Esophagus squamous epithelium (tissue), 4 donors: ENCODE measurements around the gene SLC7A8.

Source experiments
- POLR2A ChIP-seq, 4 donors: fragments of 450-650 bp; IDR thresholded peaks; one replicate each; pipeline ENCODE4 v1.6.1; 2017; ENCODE audit warnings: antibody characterized with exemption in 4 of 4, mild to moderate bottlenecking in 4 of 4, moderate library complexity in 3 of 4
- TF ChIP-seq, protein P1 (sequence below), 6 experiments: fragments of 450-650 bp in 4 of 6; fragments of 200-600 bp in 2 of 6; sonication (generic) in 2 of 6; IDR thresholded peaks; one replicate each; pipeline ENCODE4 v1.5.1; 2016 to 2019; ENCODE audit warnings: antibody characterized with exemption in 6 of 6, mild to moderate bottlenecking in 4 of 6, moderate library complexity in 4 of 6

DNA sequence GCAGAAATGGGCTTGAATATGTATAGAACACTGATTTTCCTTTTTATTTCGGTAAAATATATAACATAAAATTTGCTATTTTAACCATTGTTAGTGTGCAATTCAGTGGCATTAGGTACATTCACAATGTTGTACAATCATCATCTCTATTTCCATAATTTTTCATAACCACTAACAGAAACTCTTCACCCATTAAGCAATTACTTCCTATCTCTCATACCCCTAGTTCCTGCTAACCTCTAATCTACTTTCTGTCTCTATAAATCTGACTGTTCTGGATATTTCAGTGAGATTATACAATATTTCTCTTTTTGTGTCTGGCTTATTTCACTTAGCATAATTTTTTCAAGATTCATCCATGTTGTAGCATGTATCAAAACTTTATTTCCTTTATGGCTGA, 45.4 kb upstream of the SLC7A8 start:
- TF ChIP-seq, protein P1, sequence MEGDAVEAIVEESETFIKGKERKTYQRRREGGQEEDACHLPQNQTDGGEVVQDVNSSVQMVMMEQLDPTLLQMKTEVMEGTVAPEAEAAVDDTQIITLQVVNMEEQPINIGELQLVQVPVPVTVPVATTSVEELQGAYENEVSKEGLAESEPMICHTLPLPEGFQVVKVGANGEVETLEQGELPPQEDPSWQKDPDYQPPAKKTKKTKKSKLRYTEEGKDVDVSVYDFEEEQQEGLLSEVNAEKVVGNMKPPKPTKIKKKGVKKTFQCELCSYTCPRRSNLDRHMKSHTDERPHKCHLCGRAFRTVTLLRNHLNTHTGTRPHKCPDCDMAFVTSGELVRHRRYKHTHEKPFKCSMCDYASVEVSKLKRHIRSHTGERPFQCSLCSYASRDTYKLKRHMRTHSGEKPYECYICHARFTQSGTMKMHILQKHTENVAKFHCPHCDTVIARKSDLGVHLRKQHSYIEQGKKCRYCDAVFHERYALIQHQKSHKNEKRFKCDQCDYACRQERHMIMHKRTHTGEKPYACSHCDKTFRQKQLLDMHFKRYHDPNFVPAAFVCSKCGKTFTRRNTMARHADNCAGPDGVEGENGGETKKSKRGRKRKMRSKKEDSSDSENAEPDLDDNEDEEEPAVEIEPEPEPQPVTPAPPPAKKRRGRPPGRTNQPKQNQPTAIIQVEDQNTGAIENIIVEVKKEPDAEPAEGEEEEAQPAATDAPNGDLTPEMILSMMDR (IDR thresholded peaks at IDR 0.05), result no peak
- TF ChIP-seq POLR2A (IDR thresholded peaks at IDR 0.05), result no peak
